ENCODE data around the gene MCHR1.

MCHR1 gene

DNA sequence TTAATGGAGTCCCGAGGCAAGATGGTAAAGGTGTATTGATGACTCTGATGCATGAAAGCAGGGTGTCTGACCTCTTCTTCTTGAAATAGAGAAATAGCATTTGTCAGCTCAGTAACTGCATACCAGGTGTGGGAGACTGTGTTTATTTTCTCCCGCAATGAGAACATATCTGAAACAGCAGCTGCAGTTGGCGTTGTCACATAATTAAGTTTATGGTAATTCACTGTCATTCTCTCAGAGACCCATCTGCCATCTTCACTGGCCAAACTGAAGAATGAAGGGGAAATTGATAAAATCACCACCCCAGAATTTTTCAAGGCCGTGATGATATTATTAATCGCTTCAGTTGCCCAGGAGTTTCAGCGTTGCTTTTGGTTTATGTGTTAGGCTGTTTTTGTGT is 20.1 kb upstream of the MCHR1 start:
- no peak for DNase-seq (ENCODE audit: low read depth)
- TF ChIP-seq, protein P1, sequence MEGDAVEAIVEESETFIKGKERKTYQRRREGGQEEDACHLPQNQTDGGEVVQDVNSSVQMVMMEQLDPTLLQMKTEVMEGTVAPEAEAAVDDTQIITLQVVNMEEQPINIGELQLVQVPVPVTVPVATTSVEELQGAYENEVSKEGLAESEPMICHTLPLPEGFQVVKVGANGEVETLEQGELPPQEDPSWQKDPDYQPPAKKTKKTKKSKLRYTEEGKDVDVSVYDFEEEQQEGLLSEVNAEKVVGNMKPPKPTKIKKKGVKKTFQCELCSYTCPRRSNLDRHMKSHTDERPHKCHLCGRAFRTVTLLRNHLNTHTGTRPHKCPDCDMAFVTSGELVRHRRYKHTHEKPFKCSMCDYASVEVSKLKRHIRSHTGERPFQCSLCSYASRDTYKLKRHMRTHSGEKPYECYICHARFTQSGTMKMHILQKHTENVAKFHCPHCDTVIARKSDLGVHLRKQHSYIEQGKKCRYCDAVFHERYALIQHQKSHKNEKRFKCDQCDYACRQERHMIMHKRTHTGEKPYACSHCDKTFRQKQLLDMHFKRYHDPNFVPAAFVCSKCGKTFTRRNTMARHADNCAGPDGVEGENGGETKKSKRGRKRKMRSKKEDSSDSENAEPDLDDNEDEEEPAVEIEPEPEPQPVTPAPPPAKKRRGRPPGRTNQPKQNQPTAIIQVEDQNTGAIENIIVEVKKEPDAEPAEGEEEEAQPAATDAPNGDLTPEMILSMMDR (IDR thresholded peaks at IDR 0.05; ENCODE audit: control insufficient read depth, insufficient read depth, low read depth, low read length, missing control alignments), result no peak
- no peak overlapping the region for H3K4me3 ChIP-seq (ENCODE audit: control insufficient read depth, low read depth, low read length)

DNA sequence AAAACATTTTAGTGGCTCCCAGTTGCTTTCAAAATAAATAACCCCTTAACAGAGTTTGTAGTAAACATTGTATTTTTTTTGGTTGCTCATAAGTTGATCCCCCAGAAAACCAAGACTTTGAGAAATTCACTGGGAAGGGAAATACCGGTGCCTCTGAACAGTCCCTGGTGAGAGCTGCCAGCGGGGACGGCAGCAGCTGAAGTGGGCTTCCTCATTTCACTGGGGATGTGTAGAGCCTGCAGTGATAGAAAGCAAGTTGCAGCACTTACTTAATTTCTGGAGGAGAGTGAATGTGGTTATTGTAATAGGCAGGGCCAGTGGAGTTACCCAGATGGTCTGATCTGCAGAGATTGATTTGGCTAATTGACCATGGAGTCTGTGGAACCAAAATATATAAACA is 18.6 kb upstream of the MCHR1 start:
- no peak for DNase-seq (ENCODE audit: low read depth)
- TF ChIP-seq, protein P1 (IDR thresholded peaks at IDR 0.05; ENCODE audit: control insufficient read depth, insufficient read depth, low read depth, low read length, missing control alignments), result no peak
- H3K4me3 ChIP-seq (ENCODE audit: control insufficient read depth, low read depth, low read length), result no peak overlapping the region

GRCh38 chr22:40661671-40662070 is 17.6 kb upstream of the MCHR1 start:
- no peak for DNase-seq (ENCODE audit: low read depth)
- TF ChIP-seq, protein P1 (IDR thresholded peaks at IDR 0.05; ENCODE audit: control insufficient read depth, insufficient read depth, low read depth, low read length, missing control alignments), result no peak
- no peak overlapping the region for H3K4me3 ChIP-seq (ENCODE audit: control insufficient read depth, low read depth, low read length)

GRCh38 chr22:40665312-40665711 is 14.0 kb upstream of the MCHR1 start:
- TF ChIP-seq, protein P1 (IDR thresholded peaks at IDR 0.05; ENCODE audit: control insufficient read depth, insufficient read depth, low read depth, low read length, missing control alignments), result no peak
- H3K4me3 ChIP-seq (ENCODE audit: control insufficient read depth, low read depth, low read length), result no peak overlapping the region
- peak; percentile 79 for DNase-seq (ENCODE audit: low read depth)

- DNase-seq (ENCODE audit: low read depth), result peak; percentile 84
- no peak overlapping the region for H3K4me3 ChIP-seq (ENCODE audit: control insufficient read depth, low read depth, low read length)
- TF ChIP-seq, protein P1 (IDR thresholded peaks at IDR 0.05; ENCODE audit: control insufficient read depth, insufficient read depth, low read depth, low read length, missing control alignments), result no peak
Observed at GRCh38 chr22:40666151-40666848, 13.0 kb upstream of the MCHR1 start.

GRCh38 chr22:40668611-40669411 is 10.5 kb upstream of the MCHR1 start:
- no peak overlapping the region for H3K4me3 ChIP-seq (ENCODE audit: control insufficient read depth, low read depth, low read length)
- peak; percentile 85 for DNase-seq (ENCODE audit: low read depth)
- TF ChIP-seq, protein P1 (IDR thresholded peaks at IDR 0.05; ENCODE audit: control insufficient read depth, insufficient read depth, low read depth, low read length, missing control alignments), result no peak
